ENCODE data around the gene PKNOX2. TPM values are rescaled to one million over a fixed set of nuclear protein-coding genes. Genes with fewer than 3 reads are reported as not detected.

PKNOX2 gene
- total and polyA plus RNA-seq, 4 donors: 0.14 to 0.29 (median 0.24) TPM

GRCh38 chr11:125378571-125378970, 214.0 kb downstream of the PKNOX2 start:
- H3K27ac ChIP-seq (ENCODE audit: low read depth in 1 of 2, low read length in 2 of 2): no peak overlapping the region
- no peaks in the 10 kb centered on the region for H3K9me3 ChIP-seq (ENCODE audit: control insufficient read depth in 4 of 4, low read length in 3 of 4)
- 82% methylated on average over 6 of the region's 6 CpGs for WGBS
- DNase-seq (ENCODE audit: low spot score): no peak
- H3K9ac ChIP-seq (ENCODE audit: low read depth in 1 of 2, low read length in 2 of 2): no peak overlapping the region
- H3K36me3 ChIP-seq (ENCODE audit: control insufficient read depth in 4 of 4, insufficient read depth in 3 of 4, low read depth in 1 of 4, low read length in 3 of 4): no peaks in the 10 kb centered on the region
- H3K4me3 ChIP-seq (ENCODE audit: low read depth in 1 of 3, low read length in 3 of 3): no peak overlapping the region
- H3K27me3 ChIP-seq (ENCODE audit: control insufficient read depth in 4 of 4, insufficient read depth in 4 of 4, low read length in 3 of 4): peaks cover 0 to 9% (median 3%) of the 10 kb centered on the region in 4 donors
- no peak for TF ChIP-seq JUND (IDR thresholded peaks at IDR 0.05)
- no peak for TF ChIP-seq MAX (IDR thresholded peaks at IDR 0.05)
- no peak for TF ChIP-seq SP1 (IDR thresholded peaks at IDR 0.05)
- no peak for TF ChIP-seq FOXA2 (IDR thresholded peaks at IDR 0.05)
- no peak for TF ChIP-seq YY1 (IDR thresholded peaks at IDR 0.05)
- TF ChIP-seq TAF1 (conservative IDR thresholded peaks at IDR 0.05): no peak
- TF ChIP-seq, protein P1, sequence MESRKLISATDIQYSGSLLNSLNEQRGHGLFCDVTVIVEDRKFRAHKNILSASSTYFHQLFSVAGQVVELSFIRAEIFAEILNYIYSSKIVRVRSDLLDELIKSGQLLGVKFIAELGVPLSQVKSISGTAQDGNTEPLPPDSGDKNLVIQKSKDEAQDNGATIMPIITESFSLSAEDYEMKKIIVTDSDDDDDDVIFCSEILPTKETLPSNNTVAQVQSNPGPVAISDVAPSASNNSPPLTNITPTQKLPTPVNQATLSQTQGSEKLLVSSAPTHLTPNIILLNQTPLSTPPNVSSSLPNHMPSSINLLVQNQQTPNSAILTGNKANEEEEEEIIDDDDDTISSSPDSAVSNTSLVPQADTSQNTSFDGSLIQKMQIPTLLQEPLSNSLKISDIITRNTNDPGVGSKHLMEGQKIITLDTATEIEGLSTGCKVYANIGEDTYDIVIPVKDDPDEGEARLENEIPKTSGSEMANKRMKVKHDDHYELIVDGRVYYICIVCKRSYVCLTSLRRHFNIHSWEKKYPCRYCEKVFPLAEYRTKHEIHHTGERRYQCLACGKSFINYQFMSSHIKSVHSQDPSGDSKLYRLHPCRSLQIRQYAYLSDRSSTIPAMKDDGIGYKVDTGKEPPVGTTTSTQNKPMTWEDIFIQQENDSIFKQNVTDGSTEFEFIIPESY (IDR thresholded peaks at IDR 0.05): no peak
- no peak for TF ChIP-seq GABPA (IDR thresholded peaks at IDR 0.05 in 1 of 2, conservative IDR thresholded peaks at IDR 0.05 in 1 of 2)
- no peak for TF ChIP-seq NR2F2 (IDR thresholded peaks at IDR 0.05)
- no peak for TF ChIP-seq RXRA (IDR thresholded peaks at IDR 0.05)
- TF ChIP-seq, protein P2, sequence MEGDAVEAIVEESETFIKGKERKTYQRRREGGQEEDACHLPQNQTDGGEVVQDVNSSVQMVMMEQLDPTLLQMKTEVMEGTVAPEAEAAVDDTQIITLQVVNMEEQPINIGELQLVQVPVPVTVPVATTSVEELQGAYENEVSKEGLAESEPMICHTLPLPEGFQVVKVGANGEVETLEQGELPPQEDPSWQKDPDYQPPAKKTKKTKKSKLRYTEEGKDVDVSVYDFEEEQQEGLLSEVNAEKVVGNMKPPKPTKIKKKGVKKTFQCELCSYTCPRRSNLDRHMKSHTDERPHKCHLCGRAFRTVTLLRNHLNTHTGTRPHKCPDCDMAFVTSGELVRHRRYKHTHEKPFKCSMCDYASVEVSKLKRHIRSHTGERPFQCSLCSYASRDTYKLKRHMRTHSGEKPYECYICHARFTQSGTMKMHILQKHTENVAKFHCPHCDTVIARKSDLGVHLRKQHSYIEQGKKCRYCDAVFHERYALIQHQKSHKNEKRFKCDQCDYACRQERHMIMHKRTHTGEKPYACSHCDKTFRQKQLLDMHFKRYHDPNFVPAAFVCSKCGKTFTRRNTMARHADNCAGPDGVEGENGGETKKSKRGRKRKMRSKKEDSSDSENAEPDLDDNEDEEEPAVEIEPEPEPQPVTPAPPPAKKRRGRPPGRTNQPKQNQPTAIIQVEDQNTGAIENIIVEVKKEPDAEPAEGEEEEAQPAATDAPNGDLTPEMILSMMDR (IDR thresholded peaks at IDR 0.05; ENCODE audit: low read depth, low read length, missing input control): no peak
- no peak for TF ChIP-seq ATF3 (IDR thresholded peaks at IDR 0.05)
- TF ChIP-seq HNF4A (conservative IDR thresholded peaks at IDR 0.05): no peak
- TF ChIP-seq, protein P3, sequence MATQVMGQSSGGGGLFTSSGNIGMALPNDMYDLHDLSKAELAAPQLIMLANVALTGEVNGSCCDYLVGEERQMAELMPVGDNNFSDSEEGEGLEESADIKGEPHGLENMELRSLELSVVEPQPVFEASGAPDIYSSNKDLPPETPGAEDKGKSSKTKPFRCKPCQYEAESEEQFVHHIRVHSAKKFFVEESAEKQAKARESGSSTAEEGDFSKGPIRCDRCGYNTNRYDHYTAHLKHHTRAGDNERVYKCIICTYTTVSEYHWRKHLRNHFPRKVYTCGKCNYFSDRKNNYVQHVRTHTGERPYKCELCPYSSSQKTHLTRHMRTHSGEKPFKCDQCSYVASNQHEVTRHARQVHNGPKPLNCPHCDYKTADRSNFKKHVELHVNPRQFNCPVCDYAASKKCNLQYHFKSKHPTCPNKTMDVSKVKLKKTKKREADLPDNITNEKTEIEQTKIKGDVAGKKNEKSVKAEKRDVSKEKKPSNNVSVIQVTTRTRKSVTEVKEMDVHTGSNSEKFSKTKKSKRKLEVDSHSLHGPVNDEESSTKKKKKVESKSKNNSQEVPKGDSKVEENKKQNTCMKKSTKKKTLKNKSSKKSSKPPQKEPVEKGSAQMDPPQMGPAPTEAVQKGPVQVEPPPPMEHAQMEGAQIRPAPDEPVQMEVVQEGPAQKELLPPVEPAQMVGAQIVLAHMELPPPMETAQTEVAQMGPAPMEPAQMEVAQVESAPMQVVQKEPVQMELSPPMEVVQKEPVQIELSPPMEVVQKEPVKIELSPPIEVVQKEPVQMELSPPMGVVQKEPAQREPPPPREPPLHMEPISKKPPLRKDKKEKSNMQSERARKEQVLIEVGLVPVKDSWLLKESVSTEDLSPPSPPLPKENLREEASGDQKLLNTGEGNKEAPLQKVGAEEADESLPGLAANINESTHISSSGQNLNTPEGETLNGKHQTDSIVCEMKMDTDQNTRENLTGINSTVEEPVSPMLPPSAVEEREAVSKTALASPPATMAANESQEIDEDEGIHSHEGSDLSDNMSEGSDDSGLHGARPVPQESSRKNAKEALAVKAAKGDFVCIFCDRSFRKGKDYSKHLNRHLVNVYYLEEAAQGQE (IDR thresholded peaks at IDR 0.05): no peak
- TF ChIP-seq RAD21 (IDR thresholded peaks at IDR 0.05): no peak
- no peak for TF ChIP-seq FOXA1 (IDR thresholded peaks at IDR 0.05)
- H3K4me1 ChIP-seq (ENCODE audit: control insufficient read depth in 4 of 4, insufficient read depth in 4 of 4, low read length in 3 of 4): no peaks in the 10 kb centered on the region

DNA sequence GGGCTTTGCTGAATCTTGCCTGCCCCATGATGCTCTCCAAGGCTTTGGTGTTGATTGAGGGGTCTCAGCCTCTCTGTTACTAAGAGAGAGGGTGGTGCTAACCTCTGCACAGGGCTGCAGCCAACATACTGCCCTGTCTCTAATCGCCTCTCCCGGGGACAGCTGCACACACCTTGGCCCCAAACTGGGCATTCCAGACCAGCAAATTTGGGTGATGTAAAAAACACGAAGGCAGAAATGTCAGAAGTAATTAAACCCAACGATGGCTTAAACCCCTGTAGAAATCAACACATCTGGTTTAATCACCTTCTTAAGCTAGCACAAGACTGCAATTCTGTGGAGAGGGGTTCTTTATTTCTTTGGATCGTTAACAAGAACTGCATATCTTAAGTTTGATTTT, 215.0 kb downstream of the PKNOX2 start:
- DNase-seq (ENCODE audit: low spot score): no peak
- H3K9ac ChIP-seq (ENCODE audit: low read depth in 1 of 2, low read length in 2 of 2): no peak overlapping the region
- H3K4me1 ChIP-seq (ENCODE audit: control insufficient read depth in 4 of 4, insufficient read depth in 4 of 4, low read length in 3 of 4): no peaks in the 10 kb centered on the region
- no peak overlapping the region for H3K27ac ChIP-seq (ENCODE audit: low read depth in 1 of 2, low read length in 2 of 2)
- H3K4me3 ChIP-seq (ENCODE audit: low read depth in 1 of 3, low read length in 3 of 3): no peak overlapping the region
- no peaks in the 10 kb centered on the region for H3K9me3 ChIP-seq (ENCODE audit: control insufficient read depth in 4 of 4, low read length in 3 of 4)
- no peaks in the 10 kb centered on the region for H3K36me3 ChIP-seq (ENCODE audit: control insufficient read depth in 4 of 4, insufficient read depth in 3 of 4, low read depth in 1 of 4, low read length in 3 of 4)
- peaks cover 0 to 9% (median 3%) of the 10 kb centered on the region in 4 donors for H3K27me3 ChIP-seq (ENCODE audit: control insufficient read depth in 4 of 4, insufficient read depth in 4 of 4, low read length in 3 of 4)
- 65% methylated on average over 5 of the region's 5 CpGs for WGBS
- no peak for TF ChIP-seq MAX (IDR thresholded peaks at IDR 0.05)
- no peak for TF ChIP-seq JUND (IDR thresholded peaks at IDR 0.05)
- TF ChIP-seq RXRA (IDR thresholded peaks at IDR 0.05): no peak
- no peak for TF ChIP-seq HNF4A (conservative IDR thresholded peaks at IDR 0.05)
- TF ChIP-seq ATF3 (IDR thresholded peaks at IDR 0.05): no peak
- TF ChIP-seq, protein P1 (IDR thresholded peaks at IDR 0.05): no peak
- no peak for TF ChIP-seq GABPA (IDR thresholded peaks at IDR 0.05 in 1 of 2, conservative IDR thresholded peaks at IDR 0.05 in 1 of 2)
- no peak for TF ChIP-seq FOXA1 (IDR thresholded peaks at IDR 0.05)
- no peak for TF ChIP-seq FOXA2 (IDR thresholded peaks at IDR 0.05)
- no peak for TF ChIP-seq SP1 (IDR thresholded peaks at IDR 0.05)
- no peak for TF ChIP-seq EGR1 (IDR thresholded peaks at IDR 0.05; ENCODE audit: low read depth in 2 of 2)
- TF ChIP-seq, protein P2 (IDR thresholded peaks at IDR 0.05; ENCODE audit: low read depth, low read length, missing input control): no peak
